ENCODE data around the gene UBE2C.

Gene UBE2C

GRCh38 chr20:45833883-45834796 is 21.7 kb downstream of the UBE2C start:
- DNase-seq (ENCODE audit: low read depth): no peak

DNA sequence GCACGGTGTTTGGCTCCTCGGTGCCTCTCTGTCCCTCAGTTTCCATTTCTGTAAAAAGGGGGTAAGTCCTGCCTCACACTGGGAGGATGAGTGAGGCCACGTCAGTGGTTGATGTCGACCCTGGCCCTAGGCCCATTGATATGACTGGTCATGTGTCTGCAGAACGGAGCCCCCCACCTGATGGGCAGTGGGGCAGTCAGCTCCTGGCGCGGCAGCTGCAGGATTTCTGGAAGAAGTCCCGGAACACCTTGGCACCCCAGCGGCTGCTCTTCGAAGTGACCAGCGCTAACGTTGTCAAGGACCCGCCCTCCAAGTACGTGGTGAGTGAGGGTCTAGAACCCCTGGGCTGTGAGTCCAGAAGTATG is 22.3 kb downstream of the UBE2C start:
- DNase-seq (ENCODE audit: low read depth): no peak

- DNase-seq (ENCODE audit: low read depth): no peak
Measured at GRCh38 chr20:45835329-45835765, 22.9 kb downstream of the UBE2C start.

DNA sequence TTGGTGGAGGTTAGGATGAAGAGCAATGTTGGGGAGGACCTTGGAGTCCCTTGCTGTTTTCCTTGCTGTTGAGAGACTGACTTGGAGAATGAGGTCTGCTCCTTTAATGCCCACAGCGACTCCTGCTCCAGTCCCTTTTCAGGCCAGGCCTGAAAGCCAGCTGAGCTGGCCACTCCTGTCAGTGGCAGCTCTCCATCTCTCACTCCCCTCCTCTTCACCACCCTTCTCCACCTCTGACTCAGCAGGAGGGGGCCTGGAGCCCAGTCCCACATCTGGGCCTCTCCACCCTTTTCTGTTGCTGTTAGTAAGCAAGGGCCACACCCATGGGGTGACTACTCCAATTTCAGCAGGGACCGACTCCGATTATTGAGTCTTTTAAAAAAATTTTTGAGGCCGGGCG is 23.4 kb downstream of the UBE2C start:
- DNase-seq (ENCODE audit: low read depth): no peak

DNA sequence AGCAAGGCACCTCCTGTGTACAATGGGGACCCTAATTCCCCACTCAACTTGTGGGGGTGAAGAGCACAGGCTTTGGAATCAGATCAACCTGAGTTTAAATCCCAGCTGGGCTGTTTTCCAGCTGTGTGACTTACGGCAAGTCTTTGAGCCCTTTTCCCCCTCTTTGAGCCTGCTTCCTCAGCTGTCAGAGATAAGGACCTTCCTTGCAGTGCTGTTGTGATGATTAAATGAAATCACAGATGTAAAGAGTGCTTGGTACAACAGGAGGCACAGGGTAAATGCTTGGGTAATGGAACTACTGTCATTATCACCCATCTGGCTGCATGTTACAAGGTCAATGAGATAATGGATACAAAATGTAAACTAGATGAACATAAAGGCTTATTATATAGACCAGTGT is 24.4 kb downstream of the UBE2C start:
- DNase-seq (ENCODE audit: low read depth): no peak

GRCh38 chr20:45840700-45841198 is 28.3 kb downstream of the UBE2C start:
- DNase-seq (ENCODE audit: low read depth): no peak

DNA sequence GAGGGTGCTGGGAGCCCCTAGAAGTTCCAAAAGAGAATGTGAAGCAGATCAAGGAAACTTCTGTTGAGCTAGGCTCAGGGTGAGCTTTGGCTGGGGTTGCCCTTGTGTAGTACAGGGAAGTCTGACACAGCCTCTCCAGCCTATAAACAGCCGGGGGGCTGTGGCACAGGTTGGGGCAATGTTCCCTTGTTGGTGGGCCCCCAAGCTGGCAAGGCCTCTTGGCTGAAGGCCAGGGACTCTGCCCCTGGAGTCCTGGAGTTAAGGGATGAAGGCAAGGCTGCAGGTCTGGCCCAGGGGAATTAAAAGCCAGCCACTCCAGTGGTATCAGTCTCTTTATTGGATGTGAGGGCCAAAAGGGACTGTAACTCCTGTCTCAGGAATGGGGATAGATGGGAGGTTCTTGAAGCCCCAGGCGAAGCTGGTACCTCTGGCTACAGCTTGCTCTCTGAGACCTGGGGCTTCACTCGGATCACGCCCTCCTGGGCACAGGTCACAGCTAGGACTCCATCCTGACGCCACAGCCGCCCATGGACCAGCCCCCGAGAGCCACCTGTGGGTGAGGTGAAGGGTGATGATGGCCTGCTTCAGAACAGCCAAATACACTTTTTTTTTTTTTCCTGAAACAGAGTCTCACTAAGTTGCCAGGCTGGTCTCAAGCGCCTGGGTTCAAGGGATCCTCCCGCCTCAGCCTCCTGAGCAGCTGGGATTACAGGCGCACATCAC is 29.1 kb downstream of the UBE2C start:
- no peak for DNase-seq (ENCODE audit: low read depth)

- no peak for DNase-seq (ENCODE audit: low read depth)
Measured at GRCh38 chr20:45842169-45842812, 29.8 kb downstream of the UBE2C start.

DNA sequence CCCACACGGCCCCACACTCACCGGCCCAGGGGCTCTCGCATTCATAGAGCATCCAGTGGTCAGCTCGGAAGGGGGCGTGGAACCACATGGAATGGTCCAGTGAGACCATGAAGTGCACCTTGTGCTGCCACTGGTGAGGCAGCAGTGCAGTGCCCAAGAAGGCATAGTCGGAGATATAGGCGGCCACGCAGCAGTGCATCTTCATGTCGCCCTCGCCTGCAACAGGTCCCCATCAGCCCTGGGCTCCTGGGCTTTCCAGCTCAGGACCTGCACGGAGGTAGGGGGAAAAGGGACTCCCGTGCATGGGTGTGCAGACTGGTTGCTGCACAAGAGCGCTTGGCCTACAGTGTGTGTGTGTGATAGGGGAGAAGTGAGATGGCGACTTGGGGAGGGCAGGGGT is 31.1 kb downstream of the UBE2C start:
- DNase-seq (ENCODE audit: low read depth): no peak

- no peak for DNase-seq (ENCODE audit: low read depth)
Measured at GRCh38 chr20:45845452-45845851, 33.0 kb downstream of the UBE2C start.

DNA sequence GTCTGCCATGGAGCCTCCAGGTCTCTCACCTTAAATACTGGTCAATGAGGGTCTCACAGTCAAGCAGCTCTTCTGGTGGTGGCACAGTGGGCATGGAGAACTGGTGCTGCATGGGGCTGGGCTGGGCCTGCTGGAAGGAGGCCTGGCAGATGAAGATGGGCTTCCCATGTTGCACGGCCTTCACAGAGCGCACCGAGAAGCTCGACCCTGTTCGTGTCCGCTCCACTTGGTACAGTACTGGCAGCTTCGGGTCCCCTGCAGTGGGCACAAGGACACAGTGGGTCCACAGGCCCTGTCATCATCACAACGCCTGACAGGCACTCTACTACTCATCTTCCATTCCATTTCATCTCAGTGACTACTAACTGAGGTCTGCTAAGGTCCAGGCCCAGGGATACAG is 36.0 kb downstream of the UBE2C start:
- no peak for DNase-seq (ENCODE audit: low read depth)

DNA sequence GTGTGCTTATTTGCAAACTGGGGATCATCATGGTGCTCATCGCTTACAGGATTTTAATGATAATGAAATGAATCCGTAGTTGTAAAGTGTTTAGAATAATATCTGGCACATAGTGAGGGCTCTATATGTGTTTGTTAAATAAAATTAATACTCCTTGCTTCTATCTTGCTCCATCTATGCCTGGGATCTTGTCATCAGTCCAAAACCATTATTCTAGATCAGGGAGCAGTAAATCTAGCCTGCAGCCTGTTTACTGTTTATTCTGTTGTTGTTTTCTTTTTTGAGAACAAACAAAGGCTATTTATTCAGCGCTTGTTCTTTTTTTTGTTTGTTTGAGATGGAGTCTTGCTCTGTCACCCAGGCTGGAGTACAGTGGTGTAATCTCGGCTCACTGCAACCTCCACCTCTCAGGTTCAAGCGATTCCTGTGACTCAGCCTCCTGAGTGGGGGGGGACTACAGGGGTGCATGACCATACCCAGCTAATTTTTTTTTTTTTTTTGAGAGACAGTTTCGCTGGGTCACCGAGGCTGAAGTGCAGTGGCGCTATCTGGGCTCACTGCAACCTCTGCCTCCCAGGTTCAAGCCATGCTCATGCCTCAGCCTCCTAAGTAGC is 36.6 kb downstream of the UBE2C start:
- no peak for DNase-seq (ENCODE audit: low read depth)

DNA sequence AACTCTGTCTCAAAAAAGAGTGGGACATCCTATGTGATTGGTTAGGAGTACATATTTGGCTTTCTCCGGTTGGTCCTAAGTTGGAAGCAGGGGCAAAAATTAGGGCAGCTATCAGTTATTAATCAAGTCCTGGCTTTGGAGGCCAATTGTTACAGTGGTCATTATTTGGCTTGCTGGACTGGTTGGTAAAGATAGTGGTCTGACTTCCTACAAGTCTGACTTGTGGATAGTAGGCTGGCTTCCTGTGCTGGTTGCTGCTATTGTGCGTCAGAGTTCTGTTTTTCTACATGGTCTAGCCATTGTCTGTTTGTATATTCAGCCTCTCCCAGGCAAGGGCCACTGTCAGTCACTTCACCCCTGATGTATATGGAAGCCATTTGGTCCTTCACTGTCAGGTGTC is 37.8 kb downstream of the UBE2C start:
- no peak for DNase-seq (ENCODE audit: low read depth)

GRCh38 chr20:45850926-45851325 is 38.5 kb downstream of the UBE2C start:
- no peak for DNase-seq (ENCODE audit: low read depth)

- no peak for DNase-seq (ENCODE audit: low read depth)
Measured at GRCh38 chr20:45851501-45851900, 39.1 kb downstream of the UBE2C start.

DNA sequence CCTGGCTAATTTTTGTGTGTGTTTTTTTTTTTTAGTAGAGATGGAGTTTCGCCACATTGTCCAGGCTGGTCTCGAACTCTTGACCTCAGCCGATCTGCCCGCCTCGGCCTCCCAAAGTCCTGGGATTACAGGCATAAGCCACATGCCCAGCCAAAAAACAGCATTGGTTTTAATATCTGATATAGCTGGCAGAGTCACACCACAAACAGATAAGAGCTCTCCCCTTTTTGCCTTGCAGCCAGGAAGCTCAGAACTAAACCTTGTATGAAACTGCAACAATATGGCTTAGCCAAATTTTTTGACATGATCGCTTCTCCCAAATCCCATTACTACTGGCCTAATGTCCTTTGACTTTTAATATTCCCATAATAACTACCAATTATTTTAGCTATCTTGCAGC is 39.9 kb downstream of the UBE2C start:
- no peak for DNase-seq (ENCODE audit: low read depth)

DNA sequence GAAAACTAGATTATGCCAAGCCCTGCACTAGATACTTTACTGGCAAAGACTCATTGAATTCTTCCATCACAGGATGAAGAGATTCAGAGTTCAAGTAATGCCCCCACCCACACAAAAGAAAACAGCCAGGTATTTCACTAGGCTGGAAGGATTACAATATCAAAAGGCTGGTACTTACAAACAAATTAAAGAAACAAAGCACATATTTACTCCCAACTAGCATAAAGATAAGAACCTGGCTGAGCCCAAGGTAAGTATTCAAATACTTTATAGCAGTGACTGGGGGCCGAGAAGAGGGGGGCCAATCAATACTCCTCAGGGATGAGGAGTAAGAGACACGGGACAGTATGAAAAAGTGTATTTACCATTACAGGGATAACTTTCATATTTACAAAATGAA is 41.0 kb downstream of the UBE2C start:
- DNase-seq (ENCODE audit: low read depth): no peak

DNA sequence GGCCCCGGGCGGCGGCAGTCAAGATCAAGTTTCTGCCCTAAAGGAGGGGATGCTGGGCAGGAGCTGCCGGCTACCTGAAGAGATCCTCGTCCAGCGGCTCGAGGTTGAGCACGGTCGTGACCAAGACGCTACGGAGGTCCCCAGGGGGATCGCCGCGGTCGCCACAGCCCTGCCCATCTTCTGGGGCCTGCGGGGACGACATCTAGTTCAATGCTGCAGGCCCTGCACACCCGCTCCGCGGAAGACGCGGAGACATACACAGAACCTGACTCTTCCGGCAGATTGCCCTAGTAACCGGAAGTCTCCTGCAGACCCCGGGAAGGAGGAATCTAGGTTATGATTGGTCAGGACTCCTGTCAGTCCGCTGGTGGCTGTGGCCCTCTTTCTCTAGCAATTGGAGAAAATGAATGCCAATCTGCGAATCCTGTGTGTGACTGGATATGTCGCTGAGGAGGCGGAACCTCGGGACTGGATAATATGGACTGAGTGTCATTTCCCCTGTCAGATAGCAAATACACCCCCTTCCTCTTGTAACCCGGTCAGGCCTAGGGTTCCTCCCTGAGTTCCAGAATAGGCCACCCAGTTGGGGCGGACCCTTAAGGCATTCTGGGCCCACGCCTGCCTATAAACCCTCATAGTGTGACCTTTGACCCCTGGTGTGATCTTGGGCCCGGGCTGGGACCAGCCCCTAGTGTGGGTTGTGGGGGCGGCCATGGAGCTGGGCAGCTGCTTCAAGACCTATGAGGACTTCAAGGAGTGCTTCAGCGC is 44.9 kb downstream of the UBE2C start, which contains the start of the genes ACOT8 and ZSWIM3:
TSS of gene ACOT8 (minus strand) at position 279 of the 768 bp plus-strand sequence. CDS start at position 202, 77 bp downstream.
TSS of gene ZSWIM3 (plus strand) at position 501 of the 768 bp plus-strand sequence. CDS start at position 713, 212 bp downstream.
- peak; percentile 83 for DNase-seq (ENCODE audit: low read depth)

DNA sequence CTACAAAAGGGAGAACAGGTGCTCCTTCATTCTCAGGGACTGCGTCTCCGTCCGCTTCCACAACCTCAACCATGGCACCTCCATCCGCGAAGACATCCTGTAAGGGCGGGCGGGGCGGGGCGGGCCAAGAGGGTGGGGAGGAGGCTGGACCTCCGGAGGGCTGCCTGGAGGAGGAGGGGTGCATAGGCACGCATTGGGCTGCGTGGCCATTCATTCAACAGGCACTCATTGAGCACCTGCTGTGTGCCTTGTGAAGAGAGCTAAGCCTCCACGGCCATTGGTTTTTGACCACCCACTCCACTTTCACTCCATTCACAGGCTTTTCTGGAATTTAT is 45.4 kb downstream of the UBE2C start:
- DNase-seq (ENCODE audit: low read depth): no peak

GRCh38 chr20:45859916-45860315 is 47.5 kb downstream of the UBE2C start:
- DNase-seq (ENCODE audit: low read depth): no peak

- DNase-seq (ENCODE audit: low read depth): no peak
Measured at GRCh38 chr20:45860560-45861220, 48.2 kb downstream of the UBE2C start.
